ENCODE results near the gene ENSA.

- TF ChIP-seq CTCF (IDR thresholded peaks at IDR 0.05) = no peak
- TF ChIP-seq POLR2A (IDR thresholded peaks at IDR 0.05; ENCODE audit: low read depth) = no peak
- no peak for TF ChIP-seq EP300 (IDR thresholded peaks at IDR 0.05)
- no peak for TF ChIP-seq POLR2AphosphoS5 (IDR thresholded peaks at IDR 0.05)
These were observed 33.4 kb upstream of the ENSA start for GRCh38 chr1:150662811-150663210.

Data from esophagus muscularis mucosa (tissue), 4 donors.